ENCODE data around the gene MSL1. TPM values are rescaled to one million over a fixed set of nuclear protein-coding genes. Genes with fewer than 3 reads are reported as not detected.

MSL1 gene
- total and polyA plus RNA-seq, 7 donors, result 29.4 to 92.2 (median 54.6) TPM

- no peak for TF ChIP-seq CTCF (IDR thresholded peaks at IDR 0.05)
- TF ChIP-seq EP300 (IDR thresholded peaks at IDR 0.05), result peak in 2 of 4 donors; percentile 19 to 95
- peak in 1 of 4 donors; percentile 84 for TF ChIP-seq POLR2AphosphoS5 (IDR thresholded peaks at IDR 0.05)
- TF ChIP-seq POLR2A (IDR thresholded peaks at IDR 0.05), result peak in 1 of 2 donors; percentile 40
- DNase-seq, result peak; percentile 100
- Histone ChIP-seq H3K27me3 (no peaks in the 10 kb centered on the region), H3K27ac (peak overlapping the region; percentile 97 to 100 (median 98)), H3K36me3 (peaks cover 12 to 15% (median 15%) of the 10 kb centered on the region in 4 donors), H3K4me3 (peak overlapping the region; percentile 69 to 97 (median 90)), H3K9me3 (no peaks in the 10 kb centered on the region), H3K4me1 (peaks cover 0 to 81% (median 79%) of the 10 kb centered on the region in 4 donors)
- intact Hi-C loops (cut with DNase I), result loop anchor here (5.0 kb wide), 1 partner anchor 241 kb away; no protein-coding TSS in a partner anchor
- 1 to 2% methylated on average over 25 of the region's 25 CpGs for WGBS, 2 donors
Measured at GRCh38 chr17:40100669-40101366, 21.0 kb upstream of the MSL1 start.

DNA sequence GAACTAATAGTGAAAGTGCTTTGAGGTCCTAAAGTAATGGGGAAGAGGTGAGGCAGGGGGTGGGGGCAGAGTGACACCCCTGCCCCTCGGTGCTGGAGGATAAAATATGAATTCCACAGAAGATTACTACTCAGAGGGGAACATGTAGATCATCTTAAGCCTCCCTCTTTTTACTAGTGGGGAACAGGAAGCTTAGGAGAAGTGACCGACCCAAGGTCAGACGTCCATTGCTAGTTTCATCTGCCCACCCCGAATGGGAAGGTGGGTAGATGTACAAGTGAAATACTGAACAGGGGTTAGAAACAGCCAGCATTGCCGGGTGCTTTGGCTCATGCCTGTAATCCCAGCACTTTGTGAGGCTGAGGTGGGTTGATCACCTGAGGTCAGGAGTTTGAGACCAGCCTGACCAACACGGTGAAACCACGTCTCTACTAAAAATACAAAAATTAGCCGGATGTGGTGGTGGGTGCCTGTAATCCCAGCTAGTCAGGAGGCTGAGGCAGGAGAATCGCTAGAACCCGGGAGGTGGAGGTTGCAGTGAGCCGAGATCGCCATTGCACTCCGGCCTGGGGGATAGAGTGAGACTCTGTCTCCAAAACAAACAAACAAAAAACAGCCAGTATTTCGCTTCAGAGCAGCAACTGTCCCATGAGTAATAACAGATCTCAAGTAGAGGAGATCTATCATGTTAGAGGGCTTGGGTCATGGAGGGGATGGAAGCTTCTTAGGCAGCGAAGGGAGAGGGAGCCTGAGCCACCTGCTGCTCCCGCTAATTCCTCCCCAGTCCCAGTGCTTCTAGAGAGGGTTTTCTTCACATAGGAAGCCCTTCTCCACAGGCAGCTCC, 20.2 kb upstream of the MSL1 start:
- intact Hi-C loops (cut with DNase I), result loop anchor here (5.0 kb wide), 1 partner anchor 241 kb away; no protein-coding TSS in a partner anchor
- Histone ChIP-seq H3K36me3 (peaks cover 4 to 8% (median 7%) of the 10 kb centered on the region in 4 donors), H3K27ac (peak overlapping the region; percentile 97 to 100 (median 98)), H3K9me3 (no peaks in the 10 kb centered on the region), H3K27me3 (no peaks in the 10 kb centered on the region), H3K4me3 (peak overlapping the region in 2 of 4 donors; percentile 85 to 96), H3K4me1 (peaks cover 0 to 81% (median 79%) of the 10 kb centered on the region in 4 donors)
- DNase-seq, result peak; percentile 64
- WGBS, 2 donors, result 71 to 77% methylated on average over 16 of the region's 16 CpGs
- TF ChIP-seq POLR2A (IDR thresholded peaks at IDR 0.05), result no peak
- TF ChIP-seq POLR2AphosphoS5 (IDR thresholded peaks at IDR 0.05), result no peak
- TF ChIP-seq EP300 (IDR thresholded peaks at IDR 0.05), result no peak
- TF ChIP-seq CTCF (IDR thresholded peaks at IDR 0.05), result no peak

DNA sequence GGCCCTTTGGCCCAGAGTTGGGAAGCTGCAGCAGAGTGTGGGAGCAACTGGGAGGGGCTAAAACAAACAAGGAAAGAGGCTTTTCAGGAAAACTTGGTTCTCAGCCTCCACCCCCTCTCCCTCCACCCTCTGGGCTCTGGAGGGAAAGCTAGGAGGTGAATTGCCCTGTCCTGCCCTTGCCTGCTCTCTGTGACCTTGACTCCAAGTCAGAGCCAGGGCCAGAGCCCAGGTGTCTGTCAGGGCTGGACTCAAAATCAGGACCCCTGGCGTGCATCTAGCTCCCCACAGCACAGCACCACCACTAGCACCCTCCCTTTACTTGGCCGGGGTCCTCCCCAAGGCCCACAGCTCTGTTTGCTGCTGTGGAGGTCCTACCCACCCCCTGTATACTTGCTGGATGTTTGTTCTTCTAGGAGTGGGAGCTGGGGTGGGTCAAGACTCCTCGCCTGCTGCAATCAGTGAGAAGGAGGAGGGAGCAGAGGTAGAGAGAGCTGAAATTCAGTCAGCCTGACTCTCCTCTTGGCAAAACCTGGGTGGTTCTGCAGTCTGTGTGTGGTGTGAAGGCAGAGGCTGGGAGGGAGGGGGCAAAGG, 18.6 kb upstream of the MSL1 start:
- DNase-seq, result no peak
- Histone ChIP-seq H3K27me3 (no peaks in the 10 kb centered on the region), H3K36me3 (no peaks in the 10 kb centered on the region), H3K4me1 (peaks cover 0 to 80% (median 79%) of the 10 kb centered on the region in 4 donors), H3K27ac (peak overlapping the region; percentile 97 to 100 (median 98)), H3K9me3 (no peaks in the 10 kb centered on the region), H3K4me3 (no peak overlapping the region)
- intact Hi-C loops (cut with DNase I), result loop anchor here (5.0 kb wide), 1 partner anchor 239 kb away; no protein-coding TSS in a partner anchor
- WGBS, 2 donors, result 15 to 52% methylated on average over 3 of the region's 3 CpGs
- TF ChIP-seq CTCF (IDR thresholded peaks at IDR 0.05) (no peak), POLR2AphosphoS5 (IDR thresholded peaks at IDR 0.05) (no peak), EP300 (IDR thresholded peaks at IDR 0.05) (no peak), POLR2A (IDR thresholded peaks at IDR 0.05) (no peak)

DNA sequence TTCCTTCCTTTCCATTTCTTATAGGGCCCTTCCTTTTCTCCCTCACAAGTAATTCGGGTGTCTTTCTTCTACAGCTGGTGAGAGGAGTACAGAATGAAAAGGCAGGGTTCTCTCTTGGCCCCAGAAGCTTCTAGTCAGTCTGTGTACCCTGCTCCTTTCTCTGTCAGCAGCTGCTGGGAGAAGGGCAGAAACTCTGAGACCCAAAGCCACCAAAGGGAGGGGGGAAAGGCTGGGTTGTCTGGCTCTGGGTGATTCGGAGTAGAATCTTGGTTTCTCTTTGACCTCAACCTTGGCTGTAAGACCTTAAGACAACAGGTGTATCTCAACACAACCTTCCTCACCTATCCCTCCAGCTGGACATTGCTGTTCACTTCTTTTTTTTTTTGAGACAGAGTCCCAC, 18.1 kb upstream of the MSL1 start:
- peak overlapping the region; percentile 97 to 100 (median 98) for H3K27ac ChIP-seq
- 10 to 36% methylated on average over 2 of the region's 2 CpGs for WGBS, 2 donors
- no peaks in the 10 kb centered on the region for H3K9me3 ChIP-seq
- no peaks in the 10 kb centered on the region for H3K27me3 ChIP-seq
- intact Hi-C loops (cut with DNase I), result loop anchor here (5.0 kb wide), 1 partner anchor 239 kb away; no protein-coding TSS in a partner anchor
- peaks cover 0 to 80% (median 78%) of the 10 kb centered on the region in 4 donors for H3K4me1 ChIP-seq
- H3K36me3 ChIP-seq, result no peaks in the 10 kb centered on the region
- TF ChIP-seq EP300 (IDR thresholded peaks at IDR 0.05) (no peak), CTCF (IDR thresholded peaks at IDR 0.05) (no peak), POLR2A (IDR thresholded peaks at IDR 0.05) (no peak), POLR2AphosphoS5 (IDR thresholded peaks at IDR 0.05) (no peak)
- H3K4me3 ChIP-seq, result no peak overlapping the region
- DNase-seq, result no peak

Measured in sigmoid colon (tissue), 7 donors.